ENCODE measurements around the gene ADAT3.

DNA sequence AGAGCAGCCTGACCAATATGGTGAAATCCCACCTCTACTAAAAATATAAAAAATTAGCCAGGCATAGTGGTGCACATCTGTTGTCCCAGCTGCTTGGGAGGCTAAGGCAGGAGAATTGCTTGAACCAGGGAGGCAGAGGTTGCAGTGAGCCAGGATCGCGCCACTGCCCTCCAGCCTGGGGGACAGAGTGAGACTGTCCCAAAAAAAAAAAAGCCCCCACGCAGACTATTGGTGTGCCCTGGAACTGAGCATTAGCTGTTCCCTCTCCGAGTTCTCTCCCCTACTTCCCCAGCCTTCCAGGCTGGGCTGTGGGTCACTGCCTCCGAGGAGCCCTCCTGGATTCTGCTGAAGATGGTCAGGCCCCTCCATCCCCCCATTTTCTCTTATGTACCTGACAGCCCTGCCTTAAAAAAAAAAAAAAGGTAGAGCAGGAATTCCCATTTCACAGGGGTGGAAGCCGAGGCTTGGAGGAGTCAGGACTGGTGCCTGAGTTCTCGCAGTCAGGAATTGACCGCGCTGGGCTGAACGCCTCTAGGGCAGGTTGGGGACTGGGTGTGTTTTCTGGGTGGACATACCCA, 1.9 kb downstream of the ADAT3 start:
- TF ChIP-seq, protein P1, sequence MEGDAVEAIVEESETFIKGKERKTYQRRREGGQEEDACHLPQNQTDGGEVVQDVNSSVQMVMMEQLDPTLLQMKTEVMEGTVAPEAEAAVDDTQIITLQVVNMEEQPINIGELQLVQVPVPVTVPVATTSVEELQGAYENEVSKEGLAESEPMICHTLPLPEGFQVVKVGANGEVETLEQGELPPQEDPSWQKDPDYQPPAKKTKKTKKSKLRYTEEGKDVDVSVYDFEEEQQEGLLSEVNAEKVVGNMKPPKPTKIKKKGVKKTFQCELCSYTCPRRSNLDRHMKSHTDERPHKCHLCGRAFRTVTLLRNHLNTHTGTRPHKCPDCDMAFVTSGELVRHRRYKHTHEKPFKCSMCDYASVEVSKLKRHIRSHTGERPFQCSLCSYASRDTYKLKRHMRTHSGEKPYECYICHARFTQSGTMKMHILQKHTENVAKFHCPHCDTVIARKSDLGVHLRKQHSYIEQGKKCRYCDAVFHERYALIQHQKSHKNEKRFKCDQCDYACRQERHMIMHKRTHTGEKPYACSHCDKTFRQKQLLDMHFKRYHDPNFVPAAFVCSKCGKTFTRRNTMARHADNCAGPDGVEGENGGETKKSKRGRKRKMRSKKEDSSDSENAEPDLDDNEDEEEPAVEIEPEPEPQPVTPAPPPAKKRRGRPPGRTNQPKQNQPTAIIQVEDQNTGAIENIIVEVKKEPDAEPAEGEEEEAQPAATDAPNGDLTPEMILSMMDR (conservative IDR thresholded peaks at IDR 0.05 in 1 of 2, IDR thresholded peaks at IDR 0.05 in 1 of 2; ENCODE audit: low read depth in 1 of 2, low read length in 2 of 2): no peak
- TF ChIP-seq EZH2 (IDR thresholded peaks at IDR 0.05; ENCODE audit: low read length, missing control alignments): no peak
